NCI-H510A (cell line): Measurements from ENCODE around the gene ZNF480.
"Not testable (repeated sequence)": the region's sequence is repeated elsewhere in the genome, so short reads cannot be mapped to it uniquely, and the experiment has no call there.

Experiments used
- DNase-seq: peaks from one replicate; lab custom pipeline; 2025; lab: John Stamatoyannopoulos, UW

The ZNF480 gene

DNA sequence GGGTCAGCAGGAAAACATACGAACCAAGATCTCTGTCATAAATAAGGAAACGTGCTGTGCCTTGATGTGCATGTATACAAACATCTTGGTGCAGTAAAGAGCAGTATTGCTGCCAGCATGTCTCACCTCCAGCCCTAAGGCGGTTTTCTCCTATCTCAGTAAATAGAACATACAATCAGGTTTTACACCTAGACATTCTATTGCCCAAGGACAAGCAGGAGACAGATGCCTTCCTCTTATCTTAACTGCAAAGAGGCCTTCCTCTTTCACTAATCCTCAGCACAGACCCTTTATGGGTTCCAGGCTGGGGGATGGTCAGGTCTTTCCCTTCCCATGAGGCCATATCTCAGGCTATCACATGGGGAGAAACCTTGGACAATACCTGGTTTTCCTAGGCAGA is 42.1 kb downstream of the ZNF480 start:
- DNase-seq: not testable (repeated sequence)

DNA sequence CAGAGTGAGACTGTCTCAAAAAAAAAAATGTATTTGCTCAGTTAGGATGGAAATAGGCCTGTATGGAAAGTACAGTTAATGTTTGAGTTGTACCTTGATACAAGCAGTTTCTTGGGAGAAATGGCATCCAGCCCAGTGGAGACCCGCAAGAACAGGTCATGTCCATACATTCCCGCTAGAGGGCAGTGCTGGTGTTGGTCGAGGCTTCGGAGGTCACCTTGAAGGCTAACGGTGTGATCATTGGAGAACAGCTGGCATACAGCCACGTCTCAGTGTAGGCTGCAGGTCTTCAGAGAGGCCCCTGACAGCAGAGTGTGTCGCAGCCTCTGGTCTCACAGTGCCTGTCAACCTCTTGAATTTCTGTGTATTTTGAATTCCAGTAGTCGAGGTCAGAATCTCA is 46.6 kb downstream of the ZNF480 start:
- DNase-seq: no peak

DNA sequence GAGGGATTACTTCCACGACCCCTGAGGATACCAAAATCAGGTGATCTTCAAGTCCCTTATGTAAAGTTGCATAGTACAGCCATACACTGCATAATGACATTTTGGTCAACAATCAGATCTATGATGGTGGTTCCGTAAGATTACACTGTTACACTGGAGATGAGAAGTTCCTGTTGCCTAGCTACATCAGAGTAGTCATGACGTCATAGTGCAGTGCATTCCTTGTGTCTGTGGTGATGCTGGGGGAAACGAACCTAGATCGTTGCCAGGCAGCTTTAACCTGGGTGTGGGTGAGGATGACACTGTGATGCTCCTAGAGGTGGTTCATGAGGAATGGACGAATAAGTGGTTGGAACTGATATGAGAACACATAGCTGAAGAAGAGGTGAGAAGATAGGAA is 48.2 kb downstream of the ZNF480 start:
- no peak for DNase-seq

DNA sequence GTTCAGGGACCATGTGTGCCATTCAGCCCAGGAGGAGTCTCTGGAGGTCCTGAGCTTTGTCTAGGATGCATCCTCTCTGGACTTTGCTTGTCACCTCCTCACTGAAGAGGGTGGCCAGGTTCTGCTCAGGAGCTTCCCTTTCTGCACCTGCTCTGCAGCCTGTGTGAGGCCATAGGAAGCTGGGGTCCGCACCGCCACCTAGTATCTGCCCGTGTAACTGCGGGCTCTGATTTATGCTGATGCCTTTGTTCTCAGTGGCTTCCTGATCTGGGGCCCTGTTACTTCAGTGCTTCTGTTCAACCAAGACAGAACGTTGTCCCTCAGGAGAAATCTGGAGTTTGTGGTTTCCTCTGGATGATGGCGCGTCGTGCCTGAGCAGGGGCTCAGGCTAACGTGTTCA is 54.5 kb downstream of the ZNF480 start:
- DNase-seq: no peak

DNA sequence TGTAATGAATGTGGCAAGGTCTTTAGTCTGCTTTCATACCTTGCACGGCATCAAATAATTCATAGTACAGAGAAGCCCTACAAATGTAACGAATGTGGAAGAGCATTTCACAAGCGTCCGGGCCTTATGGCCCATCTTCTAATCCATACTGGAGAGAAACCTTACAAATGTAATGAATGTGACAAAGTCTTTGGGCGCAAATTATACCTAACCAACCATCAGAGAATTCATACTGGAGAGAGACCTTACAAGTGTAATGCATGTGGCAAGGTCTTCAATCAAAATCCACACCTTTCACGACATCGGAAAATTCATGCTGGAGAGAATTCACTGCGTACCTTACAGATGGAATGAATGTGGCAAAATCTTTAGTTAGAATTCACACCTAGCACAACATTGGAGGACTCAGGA is 69.5 kb downstream of the ZNF480 start:
- DNase-seq: no peak

DNA sequence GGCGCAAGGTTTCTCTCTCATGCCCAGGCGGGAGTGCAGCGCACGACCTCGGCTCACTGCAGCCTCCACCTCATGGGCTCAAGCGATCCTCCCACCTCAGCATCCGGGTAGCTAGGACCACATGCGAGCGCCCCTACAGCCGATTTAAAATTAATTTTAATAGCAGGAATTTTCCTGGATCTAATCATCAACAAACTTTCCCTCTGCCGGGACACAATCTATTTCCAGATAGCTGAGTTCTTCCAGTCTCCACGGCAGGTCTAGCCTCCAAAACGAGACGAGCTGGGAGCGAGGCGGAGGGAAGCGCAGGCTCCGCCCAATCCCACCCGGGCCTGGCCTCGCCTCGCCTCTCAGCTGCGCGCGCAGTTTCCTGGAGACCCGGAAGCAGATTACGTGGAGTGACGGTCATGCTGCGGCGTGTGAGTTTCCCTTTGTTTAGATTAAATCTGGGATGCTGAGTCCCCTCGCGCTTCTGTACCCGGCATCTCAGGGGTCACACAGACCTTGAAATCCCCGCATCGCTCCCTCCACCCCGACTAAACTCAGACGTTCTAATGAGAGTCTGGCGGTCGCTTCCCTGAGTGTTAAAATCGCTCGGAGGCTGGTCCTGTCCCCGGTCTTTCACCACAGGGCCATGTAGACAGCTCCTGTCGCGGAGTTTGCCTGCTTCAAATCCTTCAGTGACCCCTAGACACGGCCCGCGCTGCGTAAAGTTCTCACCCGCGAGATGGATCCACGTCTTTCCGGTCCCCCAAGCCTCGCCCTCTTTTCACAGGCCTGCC is 72.8 kb downstream of the ZNF480 start, which contains the start of gene ZNF880:
Gene ZNF880 (plus strand): TSS at position 365 of the 782 bp plus-strand sequence. CDS start 43 bp downstream, at position 408.
- DNase-seq: peak; percentile 88

DNA sequence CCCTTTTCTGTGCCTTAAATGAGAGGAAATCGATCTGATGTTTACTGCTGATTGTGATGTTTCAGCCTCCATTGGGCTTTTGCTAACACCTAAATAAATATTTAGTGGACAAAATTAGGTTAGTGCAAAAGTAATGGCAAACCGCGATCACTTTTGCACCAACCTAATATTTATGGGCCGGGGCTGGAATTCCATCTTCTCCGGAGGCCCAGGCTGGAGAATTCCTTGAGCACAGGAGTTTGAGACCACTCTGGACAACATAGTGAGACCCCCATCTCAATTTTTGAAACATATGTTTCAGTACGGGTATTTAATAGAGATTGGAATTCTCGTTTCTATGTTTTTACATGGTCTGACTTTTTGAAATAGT is 73.4 kb downstream of the ZNF480 start:
- DNase-seq: no peak
